Measurements from ENCODE around the gene IL31.
"Not testable (repeated sequence)": the region's sequence is repeated elsewhere in the genome, so short reads cannot be mapped to it uniquely, and the experiment has no call there.

The IL31 gene

GRCh38 chr12:122203301-122204166 lies 29.5 kb upstream of the IL31 start, which contains the start of gene B3GNT4:
Gene B3GNT4 (plus strand): TSS chr12:122203709. CDS start chr12:122204619, 910 bp downstream.
- Histone ChIP-seq H2AFZ (ENCODE audit: low read length, unreplicated experiment) (peak within 1 kb of the TSS; percentile 94), H3K27ac (ENCODE audit: low read depth, low read length) (no peak within 1 kb of the TSS), H3K4me1 (ENCODE audit: control insufficient read depth, insufficient read depth, low read length, unreplicated experiment) (no peaks in the 10 kb centered on the region), H3K4me3 (ENCODE audit: low read depth, low read length) (peak within 1 kb of the TSS; percentile 81), H3K36me3 (ENCODE audit: insufficient read depth, low read length) (no peaks in the 10 kb centered on the region), H3K79me2 (ENCODE audit: control insufficient read depth, insufficient read depth, low read length, unreplicated experiment) (no peaks in the 10 kb centered on the region), H3K27me3 (ENCODE audit: insufficient read depth, low read length) (peaks cover 20% of the 10 kb centered on the region)

GRCh38 chr12:122202811-122203210 lies 28.8 kb upstream of the IL31 start:
- H3K4me1 ChIP-seq (ENCODE audit: control insufficient read depth, insufficient read depth, low read length, unreplicated experiment); H2AFZ ChIP-seq (ENCODE audit: low read length, unreplicated experiment); H3K27ac ChIP-seq (ENCODE audit: low read depth, low read length); H3K79me2 ChIP-seq (ENCODE audit: control insufficient read depth, insufficient read depth, low read length, unreplicated experiment); H3K36me3 ChIP-seq (ENCODE audit: insufficient read depth, low read length): not testable (repeated sequence)
- Histone ChIP-seq H3K4me3 (ENCODE audit: low read depth, low read length) (peak overlapping the region; percentile 81), H3K27me3 (ENCODE audit: insufficient read depth, low read length) (peaks cover 20% of the 10 kb centered on the region)

- peaks cover 20% of the 10 kb centered on the region for H3K27me3 ChIP-seq (ENCODE audit: insufficient read depth, low read length)
- no peak overlapping the region for H3K27ac ChIP-seq (ENCODE audit: low read depth, low read length)
- H2AFZ ChIP-seq (ENCODE audit: low read length, unreplicated experiment): no peak overlapping the region
- H3K4me1 ChIP-seq (ENCODE audit: control insufficient read depth, insufficient read depth, low read length, unreplicated experiment): peaks cover 5% of the 10 kb centered on the region
- no peak overlapping the region for H3K4me3 ChIP-seq (ENCODE audit: low read depth, low read length)
- H3K79me2 ChIP-seq (ENCODE audit: control insufficient read depth, insufficient read depth, low read length, unreplicated experiment): no peaks in the 10 kb centered on the region
- no peaks in the 10 kb centered on the region for H3K36me3 ChIP-seq (ENCODE audit: insufficient read depth, low read length)
Measured at GRCh38 chr12:122202017-122202416, 28.0 kb upstream of the IL31 start.

- Histone ChIP-seq H3K4me1 (ENCODE audit: control insufficient read depth, insufficient read depth, low read length, unreplicated experiment) (peaks cover 5% of the 10 kb centered on the region), H3K27ac (ENCODE audit: low read depth, low read length) (no peak overlapping the region), H3K79me2 (ENCODE audit: control insufficient read depth, insufficient read depth, low read length, unreplicated experiment) (no peaks in the 10 kb centered on the region), H3K4me3 (ENCODE audit: low read depth, low read length) (no peak overlapping the region), H2AFZ (ENCODE audit: low read length, unreplicated experiment) (no peak overlapping the region), H3K27me3 (ENCODE audit: insufficient read depth, low read length) (peaks cover 20% of the 10 kb centered on the region), H3K36me3 (ENCODE audit: insufficient read depth, low read length) (no peaks in the 10 kb centered on the region)
Measured at GRCh38 chr12:122201381-122201780, 27.4 kb upstream of the IL31 start.

GRCh38 chr12:122200541-122201175 lies 26.6 kb upstream of the IL31 start:
- Histone ChIP-seq H3K27me3 (ENCODE audit: insufficient read depth, low read length) (peaks cover 20% of the 10 kb centered on the region), H3K36me3 (ENCODE audit: insufficient read depth, low read length) (no peaks in the 10 kb centered on the region), H3K27ac (ENCODE audit: low read depth, low read length) (no peak overlapping the region), H2AFZ (ENCODE audit: low read length, unreplicated experiment) (no peak overlapping the region), H3K4me3 (ENCODE audit: low read depth, low read length) (no peak overlapping the region), H3K4me1 (ENCODE audit: control insufficient read depth, insufficient read depth, low read length, unreplicated experiment) (peaks cover 5% of the 10 kb centered on the region), H3K79me2 (ENCODE audit: control insufficient read depth, insufficient read depth, low read length, unreplicated experiment) (no peaks in the 10 kb centered on the region)

GRCh38 chr12:122199484-122200355 lies 25.7 kb upstream of the IL31 start:
- Histone ChIP-seq H3K79me2 (ENCODE audit: control insufficient read depth, insufficient read depth, low read length, unreplicated experiment) (no peaks in the 10 kb centered on the region), H3K27me3 (ENCODE audit: insufficient read depth, low read length) (peaks cover 14% of the 10 kb centered on the region), H2AFZ (ENCODE audit: low read length, unreplicated experiment) (no peak overlapping the region), H3K4me3 (ENCODE audit: low read depth, low read length) (no peak overlapping the region), H3K4me1 (ENCODE audit: control insufficient read depth, insufficient read depth, low read length, unreplicated experiment) (peaks cover 5% of the 10 kb centered on the region), H3K36me3 (ENCODE audit: insufficient read depth, low read length) (no peaks in the 10 kb centered on the region), H3K27ac (ENCODE audit: low read depth, low read length) (no peak overlapping the region)

GRCh38 chr12:122197612-122197966 lies 23.6 kb upstream of the IL31 start:
- Histone ChIP-seq H3K27ac (ENCODE audit: low read depth, low read length) (no peak overlapping the region), H3K4me1 (ENCODE audit: control insufficient read depth, insufficient read depth, low read length, unreplicated experiment) (peaks cover 5% of the 10 kb centered on the region), H3K27me3 (ENCODE audit: insufficient read depth, low read length) (no peaks in the 10 kb centered on the region), H3K79me2 (ENCODE audit: control insufficient read depth, insufficient read depth, low read length, unreplicated experiment) (no peaks in the 10 kb centered on the region), H3K36me3 (ENCODE audit: insufficient read depth, low read length) (no peaks in the 10 kb centered on the region), H2AFZ (ENCODE audit: low read length, unreplicated experiment) (no peak overlapping the region), H3K4me3 (ENCODE audit: low read depth, low read length) (no peak overlapping the region)

GRCh38 chr12:122195405-122195804 lies 21.4 kb upstream of the IL31 start:
- Histone ChIP-seq H3K4me1 (ENCODE audit: control insufficient read depth, insufficient read depth, low read length, unreplicated experiment) (peaks cover 5% of the 10 kb centered on the region), H2AFZ (ENCODE audit: low read length, unreplicated experiment) (no peak overlapping the region), H3K79me2 (ENCODE audit: control insufficient read depth, insufficient read depth, low read length, unreplicated experiment) (no peaks in the 10 kb centered on the region), H3K4me3 (ENCODE audit: low read depth, low read length) (no peak overlapping the region), H3K27me3 (ENCODE audit: insufficient read depth, low read length) (no peaks in the 10 kb centered on the region), H3K36me3 (ENCODE audit: insufficient read depth, low read length) (no peaks in the 10 kb centered on the region), H3K27ac (ENCODE audit: low read depth, low read length) (no peak overlapping the region)

- Histone ChIP-seq H3K4me1 (ENCODE audit: control insufficient read depth, insufficient read depth, low read length, unreplicated experiment) (peaks cover 5% of the 10 kb centered on the region), H3K27me3 (ENCODE audit: insufficient read depth, low read length) (no peaks in the 10 kb centered on the region), H2AFZ (ENCODE audit: low read length, unreplicated experiment) (no peak overlapping the region), H3K36me3 (ENCODE audit: insufficient read depth, low read length) (no peaks in the 10 kb centered on the region), H3K27ac (ENCODE audit: low read depth, low read length) (no peak overlapping the region), H3K4me3 (ENCODE audit: low read depth, low read length) (no peak overlapping the region), H3K79me2 (ENCODE audit: control insufficient read depth, insufficient read depth, low read length, unreplicated experiment) (no peaks in the 10 kb centered on the region)
Measured at GRCh38 chr12:122194804-122195203, 20.8 kb upstream of the IL31 start.

- H3K36me3 ChIP-seq (ENCODE audit: insufficient read depth, low read length): no peaks in the 10 kb centered on the region
- peaks cover under 1% of the 10 kb centered on the region for H3K4me1 ChIP-seq (ENCODE audit: control insufficient read depth, insufficient read depth, low read length, unreplicated experiment)
- no peaks in the 10 kb centered on the region for H3K27me3 ChIP-seq (ENCODE audit: insufficient read depth, low read length)
- H2AFZ ChIP-seq (ENCODE audit: low read length, unreplicated experiment): no peak overlapping the region
- H3K27ac ChIP-seq (ENCODE audit: low read depth, low read length): no peak overlapping the region
- no peaks in the 10 kb centered on the region for H3K79me2 ChIP-seq (ENCODE audit: control insufficient read depth, insufficient read depth, low read length, unreplicated experiment)
- H3K4me3 ChIP-seq (ENCODE audit: low read depth, low read length): no peak overlapping the region
Measured at GRCh38 chr12:122192441-122192840, 18.4 kb upstream of the IL31 start.

Data from ACC112 (cell line).